Glomerular endothelial cell (primary cell): Measurements from ENCODE around the gene AKAP5. TPM values are rescaled to one million over a fixed set of nuclear protein-coding genes. Genes with fewer than 3 reads are reported as not detected.

ENCODE experiments used
- DNase-seq: peaks from one replicate; pipeline ENCODE4 v3.0.0-alpha.2; 2011; ENCODE audit warnings: low read depth, low spot score; ENCODE audit errors: extremely low read depth
- total RNA-seq: library from RNA; depleted of rRNA; stranded (reverse); fragments of >200 nt; gene quantifications from 2 replicates; pipeline ENCODE4 v1.2.3, GENCODE V29; 2015

AKAP5 gene
- total RNA-seq, 1 donor from 2014 or later = 0.76 TPM

DNA sequence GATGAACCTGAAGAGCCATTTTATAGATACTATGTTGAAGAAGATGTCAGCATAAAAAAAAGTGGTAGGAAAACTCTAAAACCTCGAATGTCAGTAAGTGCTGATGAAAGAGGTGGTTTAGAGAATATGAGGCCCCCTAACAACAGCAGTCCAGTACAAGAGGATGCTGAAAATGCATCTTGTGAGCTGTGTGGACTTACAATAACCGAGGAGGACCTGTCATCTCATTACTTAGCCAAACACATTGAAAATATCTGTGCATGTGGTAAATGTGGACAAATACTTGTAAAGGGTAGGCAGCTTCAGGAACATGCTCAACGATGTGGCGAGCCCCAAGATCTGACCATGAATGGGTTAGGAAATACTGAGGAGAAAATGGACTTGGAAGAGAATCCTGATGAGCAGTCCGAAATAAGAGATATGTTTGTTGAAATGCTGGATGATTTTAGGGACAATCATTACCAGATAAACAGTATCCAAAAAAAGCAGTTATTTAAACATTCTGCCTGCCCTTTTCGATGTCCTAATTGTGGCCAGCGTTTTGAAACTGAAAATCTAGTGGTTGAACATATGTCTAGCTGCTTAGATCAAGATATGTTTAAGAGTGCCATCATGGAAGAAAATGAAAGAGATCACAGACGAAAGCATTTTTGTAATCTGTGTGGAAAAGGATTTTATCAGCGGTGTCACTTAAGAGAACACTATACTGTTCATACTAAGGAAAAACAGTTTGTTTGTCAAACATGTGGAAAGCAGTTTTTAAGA, 57.5 kb downstream of the AKAP5 start:
- no peak for DNase-seq

Other genes with a start within 250 kb of the AKAP5 start
- gene ESR2, start 171.1 kb upstream of the AKAP5 start, total RNA-seq = 0.05 and 0.06 TPM in 2 replicates
- 34.1 and 43.3 TPM in 2 replicates for gene MTHFD1, start 77.1 kb upstream of the AKAP5 start, total RNA-seq
- 2.6 and 4.1 TPM in 2 replicates for gene ZBTB25, start 38.3 kb downstream of the AKAP5 start, total RNA-seq
- gene ZBTB1, start 39.3 kb downstream of the AKAP5 start, total RNA-seq = 31.0 and 34.2 TPM in 2 replicates
- 5.2 and 14.5 TPM in 2 replicates for gene HSPA2, start 75.2 kb downstream of the AKAP5 start, total RNA-seq
- not detected in 2 replicates for gene PPP1R36, start 84.5 kb downstream of the AKAP5 start, total RNA-seq
- gene PLEKHG3, start 238.9 kb downstream of the AKAP5 start, total RNA-seq = 13.9 and 16.7 TPM in 2 replicates